Mesenchymal stem cell (in vitro differentiated cells and primary cell): ENCODE measurements around the gene DIP2C.

Experiments
- DNase-seq: peaks from one replicate; pipeline ENCODE4 v3.0.0-alpha.2; 2013
- H2AFZ ChIP-seq: one replicate; pipeline ENCODE4 v1.6.1; 2013; ENCODE audit warnings: low read depth, mild to moderate bottlenecking, control low read depth, inconsistent platforms, low read length, moderate library complexity
- H2AK5ac ChIP-seq: 2 replicates; pipeline ENCODE4 v1.6.1; 2013; ENCODE audit warnings: low read length, moderate library complexity, mild to moderate bottlenecking, inconsistent platforms; ENCODE audit not compliant: severe bottlenecking
- H2BK120ac ChIP-seq: one replicate; pipeline ENCODE4 v1.6.1; 2013; ENCODE audit warnings: low read depth, mild to moderate bottlenecking, inconsistent platforms, low read length, moderate library complexity
- H2BK12ac ChIP-seq, 2 experiments: one replicate each; pipeline ENCODE4 v1.6.1; 2013; ENCODE audit warnings: inconsistent platforms in 2 of 2, low read length in 2 of 2, mild to moderate bottlenecking in 2 of 2, moderate library complexity in 2 of 2, control low read depth in 1 of 2
- H2BK15ac ChIP-seq: one replicate; pipeline ENCODE4 v1.6.1; 2013; ENCODE audit warnings: mild to moderate bottlenecking, low read depth, inconsistent platforms; ENCODE audit not compliant: poor library complexity, severe bottlenecking
- H2BK5ac ChIP-seq: 2 replicates; pipeline ENCODE4 v1.6.1; 2013; ENCODE audit warnings: low read depth, mild to moderate bottlenecking, low read length, control low read depth, inconsistent platforms; ENCODE audit not compliant: poor library complexity, severe bottlenecking
- H3K14ac ChIP-seq, 2 experiments: one replicate each; pipeline ENCODE4 v1.6.1; 2013; ENCODE audit warnings: inconsistent platforms in 2 of 2, low read length in 2 of 2, control low read depth in 1 of 2, mild to moderate bottlenecking in 1 of 2, moderate library complexity in 1 of 2
- H3K18ac ChIP-seq, 2 experiments: one replicate each; pipeline ENCODE4 v1.6.1; 2013; ENCODE audit warnings: inconsistent platforms in 2 of 2, low read length in 2 of 2, control low read depth in 1 of 2, low read depth in 1 of 2, mild to moderate bottlenecking in 1 of 2
- H3K23ac ChIP-seq, 2 experiments: one replicate each; pipeline ENCODE4 v1.6.1; 2013; ENCODE audit warnings: inconsistent platforms in 2 of 2, low read length in 2 of 2, mild to moderate bottlenecking in 2 of 2, moderate library complexity in 2 of 2, control low read depth in 1 of 2
- H3K27ac ChIP-seq: 2 replicates; pipeline ENCODE4 v1.5.1; 2013; ENCODE audit warnings: mild to moderate bottlenecking, moderate library complexity, low read length, control low read depth, inconsistent platforms; ENCODE audit not compliant: poor library complexity, severe bottlenecking
- H3K27me3 ChIP-seq, 2 experiments: 2 replicates each; pipeline versions ENCODE4 v1.6.1 to v1.7.0; 2013; ENCODE audit warnings: low read length in 2 of 2, mild to moderate bottlenecking in 2 of 2, moderate library complexity in 2 of 2, control low read depth in 1 of 2, inconsistent platforms in 1 of 2; ENCODE audit not compliant: control insufficient read depth in 1 of 2, insufficient read depth in 1 of 2
- H3K36me3 ChIP-seq, 2 experiments: 2 replicates each; pipeline versions ENCODE4 v1.6.1 to v1.7.0; 2013; ENCODE audit warnings: low read length in 2 of 2, control low read depth in 1 of 2, inconsistent platforms in 1 of 2, low read depth in 1 of 2, mild to moderate bottlenecking in 1 of 2; ENCODE audit not compliant: insufficient read depth in 2 of 2, control insufficient read depth in 1 of 2
- H3K4ac ChIP-seq, 2 experiments: one replicate each; pipeline ENCODE4 v1.6.1; 2013; ENCODE audit warnings: inconsistent platforms in 2 of 2, low read length in 2 of 2, mild to moderate bottlenecking in 2 of 2, moderate library complexity in 2 of 2, control low read depth in 1 of 2, low read depth in 1 of 2
- H3K4me1 ChIP-seq: 2 replicates; pipeline ENCODE4 v1.6.1; 2013; ENCODE audit warnings: low read depth, low read length, control low read depth; ENCODE audit not compliant: control insufficient read depth, insufficient read depth
- H3K4me2 ChIP-seq: 2 replicates; pipeline ENCODE4 v1.6.1; 2013; ENCODE audit warnings: low read length, mild to moderate bottlenecking, inconsistent platforms; ENCODE audit not compliant: poor library complexity, severe bottlenecking
- H3K4me3 ChIP-seq, 2 experiments: 2 replicates each; pipeline versions ENCODE4 v1.5.1 to v1.7.0; 2013; ENCODE audit warnings: low read length in 2 of 2, mild to moderate bottlenecking in 2 of 2, control low read depth in 1 of 2, low read depth in 1 of 2; ENCODE audit not compliant: insufficient read depth in 1 of 2
- H3K79me1 ChIP-seq: replicated peaks from 2 replicates; pipeline ENCODE4 v1.6.1; 2013; ENCODE audit warnings: mild to moderate bottlenecking, control low read depth, low read length, inconsistent platforms; ENCODE audit not compliant: poor library complexity, severe bottlenecking
- H3K9ac ChIP-seq: 2 replicates; pipeline ENCODE4 v1.7.0; 2013; ENCODE audit warnings: mild to moderate bottlenecking, low read length, moderate library complexity
- H3K9me3 ChIP-seq: 2 replicates; pipeline ENCODE4 v1.7.0; 2013; ENCODE audit warnings: mild to moderate bottlenecking, low read length; ENCODE audit not compliant: control insufficient read depth
- H4K8ac ChIP-seq: one replicate; pipeline ENCODE4 v1.6.1; 2013; ENCODE audit warnings: inconsistent platforms, mild to moderate bottlenecking, low read length, moderate library complexity
- H4K91ac ChIP-seq: one replicate; pipeline ENCODE4 v1.6.1; 2013; ENCODE audit warnings: mild to moderate bottlenecking, low read length, inconsistent platforms
- WGBS: methylation state at CpG from one replicate; pipeline ENCODE4 v1.1.7; 2013; ENCODE audit warnings: mixed read lengths; 5-methylcytosine and 5-hydroxymethylcytosine counted together

Gene DIP2C

GRCh38 chr10:717458-717857 is 28.0 kb upstream of the DIP2C start:
- Histone ChIP-seq H3K9ac (no peak overlapping the region), H3K27ac (no peak overlapping the region), H2AK5ac (no peak overlapping the region), H4K91ac (no peak overlapping the region), H2BK5ac (no peak overlapping the region), H3K27me3 (peaks cover 5 to 23% of the 10 kb centered on the region in 2 experiments), H3K23ac (no peak overlapping the region), H3K4ac (no peak overlapping the region), H3K4me1 (no peaks in the 10 kb centered on the region), H3K4me2 (no peak overlapping the region), H2AFZ (no peak overlapping the region), H3K4me3 (no peak overlapping the region), H2BK15ac (no peak overlapping the region), H3K14ac (peak overlapping the region in 1 of 2 experiments; percentile 75), H3K18ac (no peak overlapping the region), H2BK120ac (no peak overlapping the region), H4K8ac (no peak overlapping the region), H3K9me3 (peaks cover 17% of the 10 kb centered on the region), H3K36me3 (no peaks in the 10 kb centered on the region), H2BK12ac (no peak overlapping the region), H3K79me1 (no peaks in the 10 kb centered on the region)
- DNase-seq: no peak
- WGBS: 82% methylated on average over 9 of the region's 11 CpGs

- H3K27ac ChIP-seq: no peak overlapping the region
- H2BK5ac ChIP-seq: no peak overlapping the region
- H3K9me3 ChIP-seq: peaks cover 17% of the 10 kb centered on the region
- no peaks in the 10 kb centered on the region for H3K36me3 ChIP-seq
- H3K27me3 ChIP-seq: peaks cover 5 to 23% of the 10 kb centered on the region in 2 experiments
- no peak overlapping the region for H3K9ac ChIP-seq
- H2AFZ ChIP-seq: no peak overlapping the region
- H3K4me2 ChIP-seq: no peak overlapping the region
- no peak overlapping the region for H4K91ac ChIP-seq
- H2BK120ac ChIP-seq: no peak overlapping the region
- H3K4ac ChIP-seq: no peak overlapping the region
- no peak overlapping the region for H3K18ac ChIP-seq
- H2BK15ac ChIP-seq: no peak overlapping the region
- 93% methylated on average over 3 of the region's 5 CpGs for WGBS
- H2BK12ac ChIP-seq: no peak overlapping the region
- no peak overlapping the region for H3K23ac ChIP-seq
- H3K4me1 ChIP-seq: no peaks in the 10 kb centered on the region
- no peak overlapping the region for H3K14ac ChIP-seq
- no peak overlapping the region for H4K8ac ChIP-seq
- no peaks in the 10 kb centered on the region for H3K79me1 ChIP-seq
- H3K4me3 ChIP-seq: no peak overlapping the region
- no peak for DNase-seq
- H2AK5ac ChIP-seq: no peak overlapping the region
Measured at GRCh38 chr10:716821-717220, 27.4 kb upstream of the DIP2C start.

- H2AFZ ChIP-seq: no peak overlapping the region
- no peak overlapping the region for H2BK5ac ChIP-seq
- H2BK15ac ChIP-seq: no peak overlapping the region
- DNase-seq: no peak
- no peak overlapping the region for H3K4me3 ChIP-seq
- H2BK12ac ChIP-seq: no peak overlapping the region
- no peak overlapping the region for H4K8ac ChIP-seq
- no peaks in the 10 kb centered on the region for H3K79me1 ChIP-seq
- peaks cover 17% of the 10 kb centered on the region for H3K9me3 ChIP-seq
- H2AK5ac ChIP-seq: no peak overlapping the region
- no peak overlapping the region for H3K4ac ChIP-seq
- H3K4me2 ChIP-seq: no peak overlapping the region
- no peak overlapping the region for H3K18ac ChIP-seq
- H3K27me3 ChIP-seq: peaks cover 0 to 9% of the 10 kb centered on the region in 2 experiments
- H3K36me3 ChIP-seq: no peaks in the 10 kb centered on the region
- WGBS: 71% methylated on average over 2 of the region's 3 CpGs
- H3K14ac ChIP-seq: no peak overlapping the region
- no peak overlapping the region for H3K9ac ChIP-seq
- H3K23ac ChIP-seq: no peak overlapping the region
- H4K91ac ChIP-seq: no peak overlapping the region
- no peaks in the 10 kb centered on the region for H3K4me1 ChIP-seq
- no peak overlapping the region for H2BK120ac ChIP-seq
- H3K27ac ChIP-seq: no peak overlapping the region
Measured at GRCh38 chr10:714214-714613, 24.7 kb upstream of the DIP2C start.

- no peak for DNase-seq
- Histone ChIP-seq H3K4me2 (no peak overlapping the region), H3K36me3 (no peaks in the 10 kb centered on the region), H3K14ac (no peak overlapping the region), H2AFZ (no peak overlapping the region), H3K9ac (no peak overlapping the region), H3K27ac (no peak overlapping the region), H4K91ac (no peak overlapping the region), H3K9me3 (peaks cover 17% of the 10 kb centered on the region), H2AK5ac (no peak overlapping the region), H2BK12ac (no peak overlapping the region), H2BK5ac (no peak overlapping the region), H3K23ac (no peak overlapping the region), H4K8ac (no peak overlapping the region), H2BK15ac (no peak overlapping the region), H3K4me1 (no peaks in the 10 kb centered on the region), H3K4me3 (no peak overlapping the region), H3K18ac (no peak overlapping the region), H3K27me3 (peaks cover 0 to 6% of the 10 kb centered on the region in 2 experiments), H3K4ac (no peak overlapping the region), H2BK120ac (no peak overlapping the region), H3K79me1 (no peaks in the 10 kb centered on the region)
- WGBS: 100% methylated on average over 1 of the region's 2 CpGs
Measured at GRCh38 chr10:712575-712974, 23.1 kb upstream of the DIP2C start.
